ENCODE measurements around the gene ATP2C2.

Gene ATP2C2

DNA sequence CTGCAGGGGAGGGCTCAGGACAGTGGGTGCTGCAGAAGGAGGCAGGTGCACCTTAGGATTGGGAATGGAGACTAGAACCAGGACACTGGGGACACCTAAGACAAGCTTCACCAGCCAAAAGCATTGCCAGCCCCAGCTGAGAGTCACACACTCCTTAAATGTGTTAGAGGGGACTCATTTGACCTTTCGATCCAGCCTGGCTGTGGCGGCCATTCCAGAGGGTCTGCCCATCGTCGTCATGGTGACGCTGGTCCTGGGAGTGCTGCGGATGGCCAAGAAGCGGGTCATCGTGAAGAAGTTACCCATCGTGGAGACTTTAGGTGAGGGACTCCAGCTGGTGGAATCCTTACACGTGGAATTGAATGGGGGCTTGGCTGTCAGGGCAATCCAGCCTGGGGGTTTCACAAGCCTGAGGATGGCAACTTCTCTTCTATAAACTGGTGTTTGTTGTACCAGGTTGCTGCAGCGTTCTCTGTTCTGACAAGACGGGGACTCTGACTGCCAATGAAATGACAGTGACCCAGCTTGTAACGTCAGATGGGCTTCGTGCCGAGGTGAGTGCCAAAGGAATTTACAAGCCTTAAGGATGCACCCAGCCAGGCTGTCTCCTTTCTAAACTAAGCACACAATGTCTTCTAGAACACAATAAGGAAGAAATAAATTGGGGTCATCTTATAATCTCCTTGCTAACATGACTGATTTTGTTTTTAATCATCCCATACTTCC is 70.8 kb downstream of the ATP2C2 start:
- no peak for DNase-seq

GRCh38 chr16:84442416-84443145 is 74.2 kb downstream of the ATP2C2 start:
- no peak overlapping the region for H3K27ac ChIP-seq
- peaks cover 14% of the 10 kb centered on the region for H3K27me3 ChIP-seq (replicated peaks)
- DNase-seq: no peak
- TF ChIP-seq, protein P1, sequence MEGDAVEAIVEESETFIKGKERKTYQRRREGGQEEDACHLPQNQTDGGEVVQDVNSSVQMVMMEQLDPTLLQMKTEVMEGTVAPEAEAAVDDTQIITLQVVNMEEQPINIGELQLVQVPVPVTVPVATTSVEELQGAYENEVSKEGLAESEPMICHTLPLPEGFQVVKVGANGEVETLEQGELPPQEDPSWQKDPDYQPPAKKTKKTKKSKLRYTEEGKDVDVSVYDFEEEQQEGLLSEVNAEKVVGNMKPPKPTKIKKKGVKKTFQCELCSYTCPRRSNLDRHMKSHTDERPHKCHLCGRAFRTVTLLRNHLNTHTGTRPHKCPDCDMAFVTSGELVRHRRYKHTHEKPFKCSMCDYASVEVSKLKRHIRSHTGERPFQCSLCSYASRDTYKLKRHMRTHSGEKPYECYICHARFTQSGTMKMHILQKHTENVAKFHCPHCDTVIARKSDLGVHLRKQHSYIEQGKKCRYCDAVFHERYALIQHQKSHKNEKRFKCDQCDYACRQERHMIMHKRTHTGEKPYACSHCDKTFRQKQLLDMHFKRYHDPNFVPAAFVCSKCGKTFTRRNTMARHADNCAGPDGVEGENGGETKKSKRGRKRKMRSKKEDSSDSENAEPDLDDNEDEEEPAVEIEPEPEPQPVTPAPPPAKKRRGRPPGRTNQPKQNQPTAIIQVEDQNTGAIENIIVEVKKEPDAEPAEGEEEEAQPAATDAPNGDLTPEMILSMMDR (IDR thresholded peaks at IDR 0.05; ENCODE audit: low read depth, low read length, missing control alignments): no peak
- H3K4me3 ChIP-seq (ENCODE audit: low read depth, low read length): no peak overlapping the region
- no peaks in the 10 kb centered on the region for H3K36me3 ChIP-seq (replicated peaks)
- in situ Hi-C loops (cut with HindIII; ENCODE audit: low pct_ligation_motif_present, low sequenced_read_pairs): no loop called here

More for the DNA sequence above, 70.8 kb downstream of the ATP2C2 start:
- in situ Hi-C loops (cut with HindIII; ENCODE audit: low pct_ligation_motif_present, low sequenced_read_pairs): no loop called here
- Histone ChIP-seq H3K4me3 (ENCODE audit: low read depth, low read length) (no peak overlapping the region), H3K27ac (no peak overlapping the region), H3K27me3 (replicated peaks) (peaks cover 14% of the 10 kb centered on the region), H3K36me3 (replicated peaks) (no peaks in the 10 kb centered on the region)
- TF ChIP-seq, protein P1 (IDR thresholded peaks at IDR 0.05; ENCODE audit: low read depth, low read length, missing control alignments): no peak

GRCh38 chr16:84443166-84443802 is 74.9 kb downstream of the ATP2C2 start:
- H3K27me3 ChIP-seq (replicated peaks): peaks cover 14% of the 10 kb centered on the region
- no peak for DNase-seq
- H3K4me3 ChIP-seq (ENCODE audit: low read depth, low read length): no peak overlapping the region
- H3K36me3 ChIP-seq (replicated peaks): no peaks in the 10 kb centered on the region
- TF ChIP-seq, protein P1 (IDR thresholded peaks at IDR 0.05; ENCODE audit: low read depth, low read length, missing control alignments): no peak
- no peak overlapping the region for H3K27ac ChIP-seq
- in situ Hi-C loops (cut with HindIII; ENCODE audit: low pct_ligation_motif_present, low sequenced_read_pairs): no loop called here

GRCh38 chr16:84444476-84444875 is 76.1 kb downstream of the ATP2C2 start:
- in situ Hi-C loops (cut with HindIII; ENCODE audit: low pct_ligation_motif_present, low sequenced_read_pairs): no loop called here

DNA sequence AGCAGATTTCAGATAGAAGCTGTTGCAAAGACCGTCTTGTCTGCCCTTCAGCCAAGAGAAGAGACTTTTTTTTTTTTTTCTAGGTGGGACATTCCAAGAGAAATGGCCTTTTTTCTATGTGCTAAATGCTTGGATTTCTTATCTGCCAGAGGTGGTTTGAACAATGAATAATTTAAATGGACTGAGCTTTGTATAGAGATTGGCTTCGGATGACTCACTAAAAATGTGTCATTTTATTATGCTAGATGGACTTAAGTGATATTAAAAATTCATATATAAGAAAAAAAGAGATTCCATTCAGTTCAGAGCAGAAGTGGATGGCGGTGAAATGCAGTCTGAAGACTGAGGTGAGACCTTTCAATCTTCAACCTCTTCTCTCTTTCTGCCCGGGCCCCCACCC is 77.7 kb downstream of the ATP2C2 start:
- Histone ChIP-seq H3K27me3 (replicated peaks) (peaks cover 8% of the 10 kb centered on the region), H3K36me3 (replicated peaks) (no peaks in the 10 kb centered on the region), H3K4me3 (ENCODE audit: low read depth, low read length) (no peak overlapping the region), H3K27ac (no peak overlapping the region)
- DNase-seq: no peak
- in situ Hi-C loops (cut with HindIII; ENCODE audit: low pct_ligation_motif_present, low sequenced_read_pairs): no loop called here
- TF ChIP-seq, protein P1 (IDR thresholded peaks at IDR 0.05; ENCODE audit: low read depth, low read length, missing control alignments): no peak

More at GRCh38 chr16:84444476-84444875, 76.1 kb downstream of the ATP2C2 start:
- no peak overlapping the region for H3K27ac ChIP-seq
- no peaks in the 10 kb centered on the region for H3K36me3 ChIP-seq (replicated peaks)
- no peak for DNase-seq
- TF ChIP-seq, protein P1 (IDR thresholded peaks at IDR 0.05; ENCODE audit: low read depth, low read length, missing control alignments): no peak
- H3K27me3 ChIP-seq (replicated peaks): peaks cover 11% of the 10 kb centered on the region
- H3K4me3 ChIP-seq (ENCODE audit: low read depth, low read length): no peak overlapping the region

All from brain microvascular endothelial cell (primary cell).